Endothelial cell (in vitro differentiated cells): Measurements from ENCODE around the gene FBH1. TPM values are rescaled to one million over a fixed set of nuclear protein-coding genes. Genes with fewer than 3 reads are reported as not detected.

Source experiments
- DNase-seq: peaks from one replicate; pipeline ENCODE4 v3.0.0; 2021; ENCODE audit warnings: low spot score
- H3K27ac Mint-ChIP-seq: one replicate; pipeline ENCODE4 v1.8.0; 2021; ENCODE audit warnings: mixed read lengths, inconsistent platforms; ENCODE audit not compliant: unreplicated experiment
- H3K27me3 Mint-ChIP-seq: one replicate; pipeline ENCODE4 v1.8.0; 2021; ENCODE audit warnings: mild to moderate bottlenecking, moderate library complexity, mixed read lengths, inconsistent platforms; ENCODE audit not compliant: unreplicated experiment
- H3K36me3 Mint-ChIP-seq: one replicate; pipeline ENCODE4 v1.8.0; 2021; ENCODE audit warnings: mild to moderate bottlenecking, low read depth, mixed read lengths, inconsistent platforms; ENCODE audit not compliant: unreplicated experiment
- H3K4me1 Mint-ChIP-seq: one replicate; pipeline ENCODE4 v1.8.0; 2021; ENCODE audit warnings: mild to moderate bottlenecking, mixed read lengths, inconsistent platforms; ENCODE audit not compliant: unreplicated experiment
- H3K4me3 Mint-ChIP-seq: one replicate; pipeline ENCODE4 v1.8.0; 2021; ENCODE audit warnings: mild to moderate bottlenecking, mixed read lengths, inconsistent platforms; ENCODE audit not compliant: unreplicated experiment
- H3K9me3 Mint-ChIP-seq: one replicate; pipeline ENCODE4 v1.8.0; 2021; ENCODE audit warnings: mixed read lengths, inconsistent platforms; ENCODE audit not compliant: unreplicated experiment
- CTCF ChIP-seq: fragments of 200-600 bp; sonication (generic); IDR thresholded peaks from one replicate; pipeline ENCODE4 v1.5.0; 2021; ENCODE audit warnings: antibody characterized with exemption; ENCODE audit not compliant: unreplicated experiment
- total RNA-seq: library from RNA; stranded (reverse); fragmentation: NEBNext Ultra II Directional; extraction: Animal tissue kit (Norgen Biotek cat#: 25700); gene quantifications from one replicate; pipeline ENCODE4 v1.2.1, GENCODE V29; 2021; ENCODE audit not compliant: unreplicated experiment

Gene FBH1
- total RNA-seq, 1 donor from 2014 or later: 95.2 TPM

GRCh38 chr10:5910323-5911100, 20.5 kb downstream of the FBH1 start:
- H3K36me3 Mint-ChIP-seq: peaks cover 50% of the 10 kb centered on the region
- no peak for DNase-seq
- H3K4me1 Mint-ChIP-seq: peaks cover 5% of the 10 kb centered on the region
- peaks cover 2% of the 10 kb centered on the region for H3K27me3 Mint-ChIP-seq
- H3K27ac Mint-ChIP-seq: no peak overlapping the region
- no peak for TF ChIP-seq CTCF
- H3K4me3 Mint-ChIP-seq: no peak overlapping the region
- H3K9me3 Mint-ChIP-seq: no peaks in the 10 kb centered on the region

- H3K27me3 Mint-ChIP-seq: peaks cover 4% of the 10 kb centered on the region
- H3K9me3 Mint-ChIP-seq: no peaks in the 10 kb centered on the region
- peaks cover 59% of the 10 kb centered on the region for H3K36me3 Mint-ChIP-seq
- no peaks in the 10 kb centered on the region for H3K4me1 Mint-ChIP-seq
- no peak overlapping the region for H3K27ac Mint-ChIP-seq
- peak overlapping the region; percentile 24 for H3K4me3 Mint-ChIP-seq
- no peak for DNase-seq
- TF ChIP-seq CTCF: no peak
Observed at GRCh38 chr10:5911670-5912069, 21.6 kb downstream of the FBH1 start.

- H3K27me3 Mint-ChIP-seq: peaks cover 4% of the 10 kb centered on the region
Observed at GRCh38 chr10:5913736-5914135, 23.7 kb downstream of the FBH1 start.

GRCh38 chr10:5915451-5915850, 25.4 kb downstream of the FBH1 start:
- H3K27me3 Mint-ChIP-seq: peaks cover 2% of the 10 kb centered on the region
- peaks cover 71% of the 10 kb centered on the region for H3K36me3 Mint-ChIP-seq
- no peak overlapping the region for H3K27ac Mint-ChIP-seq
- H3K4me3 Mint-ChIP-seq: peak overlapping the region; percentile 50
- no peaks in the 10 kb centered on the region for H3K4me1 Mint-ChIP-seq
- TF ChIP-seq CTCF: no peak
- DNase-seq: no peak
- no peaks in the 10 kb centered on the region for H3K9me3 Mint-ChIP-seq

More at GRCh38 chr10:5913736-5914135, 23.7 kb downstream of the FBH1 start:
- H3K36me3 Mint-ChIP-seq: peaks cover 65% of the 10 kb centered on the region
- no peak for DNase-seq
- TF ChIP-seq CTCF: no peak
- H3K4me3 Mint-ChIP-seq: no peak overlapping the region
- no peaks in the 10 kb centered on the region for H3K4me1 Mint-ChIP-seq
- no peak overlapping the region for H3K27ac Mint-ChIP-seq
- H3K9me3 Mint-ChIP-seq: no peaks in the 10 kb centered on the region

GRCh38 chr10:5917305-5917704, 27.3 kb downstream of the FBH1 start:
- no peak for DNase-seq
- H3K4me3 Mint-ChIP-seq: no peak overlapping the region
- peaks cover 2% of the 10 kb centered on the region for H3K27me3 Mint-ChIP-seq
- TF ChIP-seq CTCF: no peak
- H3K36me3 Mint-ChIP-seq: peaks cover 74% of the 10 kb centered on the region
- no peak overlapping the region for H3K27ac Mint-ChIP-seq
- H3K9me3 Mint-ChIP-seq: no peaks in the 10 kb centered on the region
- no peaks in the 10 kb centered on the region for H3K4me1 Mint-ChIP-seq
